GM23338 (cell line): ENCODE measurements around the gene MCC. TPM values are rescaled to one million over a fixed set of nuclear protein-coding genes. Genes with fewer than 3 reads are reported as not detected.

Experiments used
- ATAC-seq: fragments of 200-7000 bp; cut with Tn5 transposase; 3 replicates; pipeline ENCODE4 v1.9.1; 2020
- DNase-seq: peaks from one replicate; pipeline ENCODE4 v3.0.0-alpha.2; 2015; ENCODE audit warnings: low spot score
- H2AFZ ChIP-seq: fragments of 200-600 bp; sonication (generic); 2 replicates; pipeline ENCODE4 v1.8.0; 2016; ENCODE audit warnings: antibody characterized with exemption, mild to moderate bottlenecking, moderate library complexity
- H3F3A ChIP-seq: fragments of 200-600 bp; sonication (generic); replicated peaks from 2 replicates; pipeline ENCODE4 v1.8.0; 2017; ENCODE audit warnings: antibody characterized with exemption, mixed run types, low read depth
- H3K27ac ChIP-seq: fragments of 200-600 bp; sonication (generic); 2 replicates; pipeline ENCODE4 v1.6.1; 2016; ENCODE audit warnings: low read depth
- H3K27me3 ChIP-seq: fragments of 200-600 bp; sonication (generic); 2 replicates; pipeline ENCODE4 v1.8.0; 2016; ENCODE audit warnings: mild to moderate bottlenecking, mixed run types, moderate library complexity; ENCODE audit not compliant: insufficient read depth
- H3K36me3 ChIP-seq: fragments of 200-600 bp; sonication (generic); 2 replicates; pipeline ENCODE4 v1.8.0; 2016; ENCODE audit warnings: mild to moderate bottlenecking; ENCODE audit not compliant: insufficient read depth
- H3K4me1 ChIP-seq: fragments of 200-600 bp; sonication (generic); 2 replicates; pipeline ENCODE4 v1.8.0; 2016; ENCODE audit warnings: mild to moderate bottlenecking, moderate library complexity; ENCODE audit not compliant: insufficient read depth
- H3K4me2 ChIP-seq: fragments of 200-600 bp; sonication (generic); 2 replicates; pipeline ENCODE4 v1.7.1; 2017; ENCODE audit warnings: mixed run types
- H3K4me3 ChIP-seq: fragments of 200-600 bp; sonication (generic); 2 replicates; pipeline ENCODE4 v1.6.1; 2016; ENCODE audit warnings: mixed run types
- H3K79me2 ChIP-seq: fragments of 200-600 bp; sonication (generic); replicated peaks from 2 replicates; pipeline ENCODE4 v1.8.0; 2017; ENCODE audit warnings: mild to moderate bottlenecking; ENCODE audit not compliant: insufficient read depth
- H3K9me2 ChIP-seq: fragments of 200-600 bp; sonication (generic); 2 replicates; pipeline ENCODE4 v1.8.0; 2017; ENCODE audit not compliant: insufficient read depth
- H4K20me1 ChIP-seq: fragments of 200-600 bp; sonication (generic); replicated peaks from 2 replicates; pipeline ENCODE4 v1.8.0; 2017; ENCODE audit warnings: mild to moderate bottlenecking; ENCODE audit not compliant: insufficient read depth
- H3K27ac Mint-ChIP-seq: 2 replicates; pipeline ENCODE4 v1.8.0; 2020; ENCODE audit warnings: inconsistent platforms, mild to moderate bottlenecking, moderate library complexity, mixed read lengths
- H3K27me3 Mint-ChIP-seq: 3 replicates; pipeline ENCODE4 v1.8.0; 2022; ENCODE audit warnings: low read depth, mild to moderate bottlenecking, moderate library complexity, mixed read lengths, inconsistent platforms; ENCODE audit not compliant: insufficient read depth, poor library complexity
- H3K36me3 Mint-ChIP-seq: 3 replicates; pipeline ENCODE4 v1.8.0; 2021; ENCODE audit warnings: low read depth, mild to moderate bottlenecking, inconsistent platforms, moderate library complexity, mixed read lengths
- H3K4me1 Mint-ChIP-seq: 3 replicates; pipeline ENCODE4 v1.8.0; 2020; ENCODE audit warnings: mild to moderate bottlenecking, inconsistent platforms, mixed read lengths
- H3K4me3 Mint-ChIP-seq: 3 replicates; pipeline ENCODE4 v1.8.0; 2021; ENCODE audit warnings: moderate library complexity, mild to moderate bottlenecking, inconsistent platforms, mixed read lengths
- H3K9me3 Mint-ChIP-seq: 3 replicates; pipeline ENCODE4 v1.8.0; 2020; ENCODE audit warnings: moderate library complexity, mild to moderate bottlenecking, inconsistent platforms, mixed read lengths
- CREB1 ChIP-seq: fragments of 250-450 bp; sonication (Bioruptor Pico); IDR thresholded peaks from 2 replicates; pipeline ENCODE4 v1.5.0; 2020; ENCODE audit warnings: low read depth, mild to moderate bottlenecking, moderate library complexity
- CTCF ChIP-seq, 2 experiments: fragments of 200-600 bp in 1 of 2; sonication (generic) in 1 of 2; conservative IDR thresholded peaks; 2 replicates each; pipeline versions ENCODE4 v1.5.1 to v1.6.1; 2016 to 2017; ENCODE audit warnings: antibody characterized with exemption in 2 of 2, low read depth in 2 of 2, mild to moderate bottlenecking in 2 of 2, moderate library complexity in 1 of 2
- EZH2 ChIP-seq: fragments of 200-600 bp; sonication (generic); IDR thresholded peaks from one replicate; pipeline ENCODE4 v1.8.0; 2017; ENCODE audit warnings: antibody characterized with exemption, mild to moderate bottlenecking, low read depth; ENCODE audit not compliant: unreplicated experiment
- EZH2phosphoT487 ChIP-seq: fragments of 200-600 bp; sonication (generic); IDR thresholded peaks from one replicate; pipeline ENCODE4 v1.8.1; 2018; ENCODE audit warnings: antibody characterized with exemption; ENCODE audit not compliant: unreplicated experiment
- JUNB ChIP-seq: IDR thresholded peaks from one replicate; pipeline ENCODE4 v1.6.1; 2016; ENCODE audit warnings: antibody characterized with exemption; ENCODE audit not compliant: unreplicated experiment
- NANOG ChIP-seq: IDR thresholded peaks from 2 replicates; pipeline ENCODE4 v1.6.1; 2016; ENCODE audit warnings: antibody characterized with exemption, borderline replicate concordance
- POLR2AphosphoS5 ChIP-seq: IDR thresholded peaks from 2 replicates; pipeline ENCODE4 v1.6.1; 2016; ENCODE audit warnings: antibody characterized with exemption, low read depth
- STAT1 ChIP-seq: IDR thresholded peaks from one replicate; pipeline ENCODE4 v1.6.1; 2016; ENCODE audit warnings: antibody characterized with exemption; ENCODE audit not compliant: unreplicated experiment
- ZNF114 ChIP-seq: fragments of 250-450 bp; sonication (Bioruptor Pico); IDR thresholded peaks from 2 replicates; pipeline ENCODE4 v1.5.0; 2020; ENCODE audit warnings: mild to moderate bottlenecking, moderate library complexity
- ZNF331 ChIP-seq: fragments of 250-450 bp; sonication (Bioruptor Pico); IDR thresholded peaks from 2 replicates; pipeline ENCODE4 v1.5.0; 2020; ENCODE audit warnings: low read depth, mild to moderate bottlenecking, moderate library complexity
- polyA plus RNA-seq: library from polyadenylated mRNA; unstranded; fragments of >200 nt; fragmentation: Nextera tagmentation; extraction: Ambion mirVana; gene quantifications from 2 replicates; pipeline ENCODE4 v1.2.1, GENCODE V29; 2016
- total RNA-seq: library from RNA; depleted of rRNA; stranded (reverse); fragments of >200 nt; shearing (Covaris generic); gene quantifications from 2 replicates; pipeline ENCODE4 v1.2.3, GENCODE V29; 2014
- TF ChIP-seq, protein P1 (sequence below): IDR thresholded peaks from one replicate; pipeline ENCODE4 v1.6.1; 2018; ENCODE audit warnings: antibody characterized with exemption; ENCODE audit not compliant: unreplicated experiment
- TF ChIP-seq, protein P2 (sequence below): IDR thresholded peaks from 2 replicates; pipeline ENCODE4 v1.6.1; 2016; ENCODE audit warnings: antibody characterized with exemption

The MCC gene
- total and polyA plus RNA-seq, 2 experiments from 2014 or later: 3.8 to 10.1 TPM

DNA sequence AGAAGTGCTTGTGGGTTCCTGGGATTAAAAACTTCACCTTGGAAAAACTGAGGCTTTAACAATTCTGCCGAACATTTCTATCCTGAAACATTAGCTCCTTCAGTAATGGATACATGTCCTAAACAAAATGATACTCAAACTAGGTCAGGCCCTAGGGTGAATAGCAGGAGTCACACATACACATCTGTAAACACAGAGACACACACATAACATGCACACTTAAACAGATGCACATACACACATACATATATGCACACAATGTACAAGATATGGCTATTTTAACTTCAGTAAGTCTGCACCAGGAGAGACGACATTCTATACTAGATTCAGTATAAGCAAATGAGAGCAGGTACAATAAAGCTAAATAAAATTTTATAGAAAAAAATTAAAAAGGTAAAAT lies 387.3 kb downstream of the MCC start (continued):
- TF ChIP-seq, protein P1, sequence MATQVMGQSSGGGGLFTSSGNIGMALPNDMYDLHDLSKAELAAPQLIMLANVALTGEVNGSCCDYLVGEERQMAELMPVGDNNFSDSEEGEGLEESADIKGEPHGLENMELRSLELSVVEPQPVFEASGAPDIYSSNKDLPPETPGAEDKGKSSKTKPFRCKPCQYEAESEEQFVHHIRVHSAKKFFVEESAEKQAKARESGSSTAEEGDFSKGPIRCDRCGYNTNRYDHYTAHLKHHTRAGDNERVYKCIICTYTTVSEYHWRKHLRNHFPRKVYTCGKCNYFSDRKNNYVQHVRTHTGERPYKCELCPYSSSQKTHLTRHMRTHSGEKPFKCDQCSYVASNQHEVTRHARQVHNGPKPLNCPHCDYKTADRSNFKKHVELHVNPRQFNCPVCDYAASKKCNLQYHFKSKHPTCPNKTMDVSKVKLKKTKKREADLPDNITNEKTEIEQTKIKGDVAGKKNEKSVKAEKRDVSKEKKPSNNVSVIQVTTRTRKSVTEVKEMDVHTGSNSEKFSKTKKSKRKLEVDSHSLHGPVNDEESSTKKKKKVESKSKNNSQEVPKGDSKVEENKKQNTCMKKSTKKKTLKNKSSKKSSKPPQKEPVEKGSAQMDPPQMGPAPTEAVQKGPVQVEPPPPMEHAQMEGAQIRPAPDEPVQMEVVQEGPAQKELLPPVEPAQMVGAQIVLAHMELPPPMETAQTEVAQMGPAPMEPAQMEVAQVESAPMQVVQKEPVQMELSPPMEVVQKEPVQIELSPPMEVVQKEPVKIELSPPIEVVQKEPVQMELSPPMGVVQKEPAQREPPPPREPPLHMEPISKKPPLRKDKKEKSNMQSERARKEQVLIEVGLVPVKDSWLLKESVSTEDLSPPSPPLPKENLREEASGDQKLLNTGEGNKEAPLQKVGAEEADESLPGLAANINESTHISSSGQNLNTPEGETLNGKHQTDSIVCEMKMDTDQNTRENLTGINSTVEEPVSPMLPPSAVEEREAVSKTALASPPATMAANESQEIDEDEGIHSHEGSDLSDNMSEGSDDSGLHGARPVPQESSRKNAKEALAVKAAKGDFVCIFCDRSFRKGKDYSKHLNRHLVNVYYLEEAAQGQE: no peak
- TF ChIP-seq JUNB (no peak), NANOG (no peak)
- TF ChIP-seq, protein P2, sequence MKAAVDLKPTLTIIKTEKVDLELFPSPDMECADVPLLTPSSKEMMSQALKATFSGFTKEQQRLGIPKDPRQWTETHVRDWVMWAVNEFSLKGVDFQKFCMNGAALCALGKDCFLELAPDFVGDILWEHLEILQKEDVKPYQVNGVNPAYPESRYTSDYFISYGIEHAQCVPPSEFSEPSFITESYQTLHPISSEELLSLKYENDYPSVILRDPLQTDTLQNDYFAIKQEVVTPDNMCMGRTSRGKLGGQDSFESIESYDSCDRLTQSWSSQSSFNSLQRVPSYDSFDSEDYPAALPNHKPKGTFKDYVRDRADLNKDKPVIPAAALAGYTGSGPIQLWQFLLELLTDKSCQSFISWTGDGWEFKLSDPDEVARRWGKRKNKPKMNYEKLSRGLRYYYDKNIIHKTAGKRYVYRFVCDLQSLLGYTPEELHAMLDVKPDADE: no peak

DNA sequence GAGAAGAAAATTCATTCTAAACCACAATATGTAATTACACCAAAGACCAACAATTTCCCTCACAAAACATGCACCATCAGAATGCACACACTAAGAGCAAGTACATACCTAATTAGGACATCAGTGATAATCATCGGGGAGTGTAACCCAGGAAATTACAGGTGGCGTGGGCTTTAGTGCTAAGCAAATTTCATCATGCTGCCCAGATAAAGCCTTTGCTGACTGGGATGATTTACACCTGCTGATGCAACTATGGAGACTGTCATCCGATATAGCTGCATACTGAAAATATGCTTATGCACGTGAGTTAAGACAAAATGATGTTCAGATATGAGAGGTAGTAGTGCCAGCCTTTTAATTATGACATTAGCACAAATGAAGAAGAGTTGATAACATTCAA lies 388.4 kb downstream of the MCC start:
- H3K79me2 ChIP-seq: no peaks in the 10 kb centered on the region
- H3K4me3 ChIP-seq: no peak overlapping the region
- Mint-ChIP-seq H3K4me1 (no peaks in the 10 kb centered on the region), H3K27me3 (no peaks in the 10 kb centered on the region), H3K36me3 (peaks cover 3% of the 10 kb centered on the region; the same call in 1 of the 3 replicates), H3K27ac (no peak overlapping the region; the same call in 1 of the 2 replicates), H3K9me3 (no peaks in the 10 kb centered on the region; the same call in 2 of the 3 replicates), H3K4me3 (no peak overlapping the region)
- H3K4me1 ChIP-seq: no peaks in the 10 kb centered on the region
- H3K9me2 ChIP-seq: no peaks in the 10 kb centered on the region; the same call in 1 of the 2 replicates
- no peaks in the 10 kb centered on the region for H4K20me1 ChIP-seq
- H3K27ac ChIP-seq: no peak overlapping the region
- no peaks in the 10 kb centered on the region for H3K27me3 ChIP-seq
- DNase-seq (no peak), ATAC-seq (no peak)
- no peaks in the 10 kb centered on the region for H3K36me3 ChIP-seq
- no peaks in the 10 kb centered on the region for H3F3A ChIP-seq
- H2AFZ ChIP-seq: no peak overlapping the region
- H3K4me2 ChIP-seq: no peak overlapping the region
- TF ChIP-seq CTCF (conservative IDR thresholded peaks at IDR 0.05; ENCODE audit: low read depth in 2 of 2) (no peak), POLR2AphosphoS5 (no peak), ZNF114 (CRISPR knock-in tag) (no peak), JUNB (no peak), STAT1 (no peak), ZNF331 (CRISPR knock-in tag) (no peak), EZH2 (no peak), NANOG (no peak), EZH2phosphoT487 (no peak), CREB1 (CRISPR knock-in tag) (no peak)
- TF ChIP-seq, protein P1: no peak
- TF ChIP-seq, protein P2: no peak
